ENCODE results near the gene KRT77.

The KRT77 gene

GRCh38 chr12:52663420-52663819 lies 39.9 kb downstream of the KRT77 start:
- H3K9me3 ChIP-seq (ENCODE audit: insufficient read depth, low read length), result no peaks in the 10 kb centered on the region
- no peaks in the 10 kb centered on the region for H3K4me1 ChIP-seq (ENCODE audit: insufficient read depth, insufficient read length)
- H3K4me3 ChIP-seq (ENCODE audit: insufficient read length, low read depth), result no peak overlapping the region
- H3K27me3 ChIP-seq (ENCODE audit: insufficient read depth, insufficient read length), result no peaks in the 10 kb centered on the region
- no peaks in the 10 kb centered on the region for H3K36me3 ChIP-seq (ENCODE audit: insufficient read depth, insufficient read length, low read length)
- DNase-seq (ENCODE audit: low read depth, low spot score), result no peak
- TF ChIP-seq SUZ12 (IDR thresholded peaks at IDR 0.05; ENCODE audit: extremely low read depth, insufficient read depth, insufficient read length) (no peak), ZNF274 (IDR thresholded peaks at IDR 0.05; ENCODE audit: low read depth, low read length) (no peak), YY1 (IDR thresholded peaks at IDR 0.05; ENCODE audit: insufficient read depth, insufficient read length) (no peak)
- no peak overlapping the region for H3K9ac ChIP-seq (ENCODE audit: insufficient read length, low read depth)

- Histone ChIP-seq H3K4me1 (ENCODE audit: insufficient read depth, insufficient read length) (no peaks in the 10 kb centered on the region), H3K4me3 (ENCODE audit: insufficient read length, low read depth) (no peak overlapping the region), H3K9ac (ENCODE audit: insufficient read length, low read depth) (no peak overlapping the region), H3K27me3 (ENCODE audit: insufficient read depth, insufficient read length) (no peaks in the 10 kb centered on the region), H3K9me3 (ENCODE audit: insufficient read depth, low read length) (no peaks in the 10 kb centered on the region), H3K36me3 (ENCODE audit: insufficient read depth, insufficient read length, low read length) (no peaks in the 10 kb centered on the region)
- no peak for DNase-seq (ENCODE audit: low read depth, low spot score)
- TF ChIP-seq YY1 (IDR thresholded peaks at IDR 0.05; ENCODE audit: insufficient read depth, insufficient read length), result no peak
- no peak for TF ChIP-seq SUZ12 (IDR thresholded peaks at IDR 0.05; ENCODE audit: extremely low read depth, insufficient read depth, insufficient read length)
- no peak for TF ChIP-seq ZNF274 (IDR thresholded peaks at IDR 0.05; ENCODE audit: low read depth, low read length)
Observed at GRCh38 chr12:52662918-52663229, 40.5 kb downstream of the KRT77 start.

- Histone ChIP-seq H3K36me3 (ENCODE audit: insufficient read depth, insufficient read length, low read length) (no peaks in the 10 kb centered on the region), H3K9ac (ENCODE audit: insufficient read length, low read depth) (no peak overlapping the region), H3K4me3 (ENCODE audit: insufficient read length, low read depth) (no peak overlapping the region), H3K27me3 (ENCODE audit: insufficient read depth, insufficient read length) (no peaks in the 10 kb centered on the region), H3K4me1 (ENCODE audit: insufficient read depth, insufficient read length) (no peaks in the 10 kb centered on the region), H3K9me3 (ENCODE audit: insufficient read depth, low read length) (no peaks in the 10 kb centered on the region)
- DNase-seq (ENCODE audit: low read depth, low spot score), result no peak
- TF ChIP-seq YY1 (IDR thresholded peaks at IDR 0.05; ENCODE audit: insufficient read depth, insufficient read length), result no peak
- no peak for TF ChIP-seq ZNF274 (IDR thresholded peaks at IDR 0.05; ENCODE audit: low read depth, low read length)
- TF ChIP-seq SUZ12 (IDR thresholded peaks at IDR 0.05; ENCODE audit: extremely low read depth, insufficient read depth, insufficient read length), result no peak
Observed at GRCh38 chr12:52662093-52662917, 41.0 kb downstream of the KRT77 start.

GRCh38 chr12:52661668-52662067 lies 41.7 kb downstream of the KRT77 start:
- Histone ChIP-seq H3K36me3 (ENCODE audit: insufficient read depth, insufficient read length, low read length) (no peaks in the 10 kb centered on the region), H3K4me3 (ENCODE audit: insufficient read length, low read depth) (no peak overlapping the region), H3K9ac (ENCODE audit: insufficient read length, low read depth) (no peak overlapping the region), H3K9me3 (ENCODE audit: insufficient read depth, low read length) (no peaks in the 10 kb centered on the region), H3K4me1 (ENCODE audit: insufficient read depth, insufficient read length) (no peaks in the 10 kb centered on the region), H3K27me3 (ENCODE audit: insufficient read depth, insufficient read length) (no peaks in the 10 kb centered on the region)
- no peak for DNase-seq (ENCODE audit: low read depth, low spot score)
- TF ChIP-seq SUZ12 (IDR thresholded peaks at IDR 0.05; ENCODE audit: extremely low read depth, insufficient read depth, insufficient read length), result no peak
- TF ChIP-seq YY1 (IDR thresholded peaks at IDR 0.05; ENCODE audit: insufficient read depth, insufficient read length), result no peak

- TF ChIP-seq SUZ12 (IDR thresholded peaks at IDR 0.05; ENCODE audit: extremely low read depth, insufficient read depth, insufficient read length) (no peak), ZNF274 (IDR thresholded peaks at IDR 0.05; ENCODE audit: low read depth, low read length) (no peak), YY1 (IDR thresholded peaks at IDR 0.05; ENCODE audit: insufficient read depth, insufficient read length) (no peak)
- no peak for DNase-seq (ENCODE audit: low read depth, low spot score)
- H3K4me1 ChIP-seq (ENCODE audit: insufficient read depth, insufficient read length), result peaks cover under 1% of the 10 kb centered on the region
- H3K9ac ChIP-seq (ENCODE audit: insufficient read length, low read depth), result no peak overlapping the region
- no peaks in the 10 kb centered on the region for H3K9me3 ChIP-seq (ENCODE audit: insufficient read depth, low read length)
- no peaks in the 10 kb centered on the region for H3K27me3 ChIP-seq (ENCODE audit: insufficient read depth, insufficient read length)
- H3K4me3 ChIP-seq (ENCODE audit: insufficient read length, low read depth), result no peak overlapping the region
- no peaks in the 10 kb centered on the region for H3K36me3 ChIP-seq (ENCODE audit: insufficient read depth, insufficient read length, low read length)
Observed at GRCh38 chr12:52660934-52661499, 42.3 kb downstream of the KRT77 start.

- Histone ChIP-seq H3K36me3 (ENCODE audit: insufficient read depth, insufficient read length, low read length) (no peaks in the 10 kb centered on the region), H3K4me1 (ENCODE audit: insufficient read depth, insufficient read length) (peaks cover 4% of the 10 kb centered on the region), H3K9me3 (ENCODE audit: insufficient read depth, low read length) (no peaks in the 10 kb centered on the region), H3K4me3 (ENCODE audit: insufficient read length, low read depth) (no peak overlapping the region), H3K27me3 (ENCODE audit: insufficient read depth, insufficient read length) (no peaks in the 10 kb centered on the region), H3K9ac (ENCODE audit: insufficient read length, low read depth) (no peak overlapping the region)
- no peak for TF ChIP-seq YY1 (IDR thresholded peaks at IDR 0.05; ENCODE audit: insufficient read depth, insufficient read length)
- no peak for TF ChIP-seq SUZ12 (IDR thresholded peaks at IDR 0.05; ENCODE audit: extremely low read depth, insufficient read depth, insufficient read length)
- TF ChIP-seq ZNF274 (IDR thresholded peaks at IDR 0.05; ENCODE audit: low read depth, low read length), result no peak
- DNase-seq (ENCODE audit: low read depth, low spot score), result no peak
Observed at GRCh38 chr12:52659951-52660350, 43.4 kb downstream of the KRT77 start.

GRCh38 chr12:52659395-52659794 lies 43.9 kb downstream of the KRT77 start:
- Histone ChIP-seq H3K4me3 (ENCODE audit: insufficient read length, low read depth) (no peak overlapping the region), H3K9ac (ENCODE audit: insufficient read length, low read depth) (no peak overlapping the region), H3K4me1 (ENCODE audit: insufficient read depth, insufficient read length) (peaks cover 4% of the 10 kb centered on the region), H3K9me3 (ENCODE audit: insufficient read depth, low read length) (no peaks in the 10 kb centered on the region), H3K36me3 (ENCODE audit: insufficient read depth, insufficient read length, low read length) (no peaks in the 10 kb centered on the region), H3K27me3 (ENCODE audit: insufficient read depth, insufficient read length) (no peaks in the 10 kb centered on the region)
- DNase-seq (ENCODE audit: low read depth, low spot score), result no peak
- TF ChIP-seq SUZ12 (IDR thresholded peaks at IDR 0.05; ENCODE audit: extremely low read depth, insufficient read depth, insufficient read length) (no peak), ZNF274 (IDR thresholded peaks at IDR 0.05; ENCODE audit: low read depth, low read length) (no peak), YY1 (IDR thresholded peaks at IDR 0.05; ENCODE audit: insufficient read depth, insufficient read length) (no peak)
